Glomerular endothelial cell (primary cell): ENCODE data around the gene ATF7. TPM values are rescaled to one million over a fixed set of nuclear protein-coding genes. Genes with fewer than 3 reads are reported as not detected.

Experiments used
- DNase-seq: peaks from one replicate; pipeline ENCODE4 v3.0.0-alpha.2; 2011; ENCODE audit warnings: low read depth, low spot score; ENCODE audit errors: extremely low read depth
- total RNA-seq: library from RNA; depleted of rRNA; stranded (reverse); fragments of >200 nt; gene quantifications from 2 replicates; pipeline ENCODE4 v1.2.3, GENCODE V29; 2015

Gene ATF7
- total RNA-seq, 1 donor from 2014 or later = 32.4 TPM

DNA sequence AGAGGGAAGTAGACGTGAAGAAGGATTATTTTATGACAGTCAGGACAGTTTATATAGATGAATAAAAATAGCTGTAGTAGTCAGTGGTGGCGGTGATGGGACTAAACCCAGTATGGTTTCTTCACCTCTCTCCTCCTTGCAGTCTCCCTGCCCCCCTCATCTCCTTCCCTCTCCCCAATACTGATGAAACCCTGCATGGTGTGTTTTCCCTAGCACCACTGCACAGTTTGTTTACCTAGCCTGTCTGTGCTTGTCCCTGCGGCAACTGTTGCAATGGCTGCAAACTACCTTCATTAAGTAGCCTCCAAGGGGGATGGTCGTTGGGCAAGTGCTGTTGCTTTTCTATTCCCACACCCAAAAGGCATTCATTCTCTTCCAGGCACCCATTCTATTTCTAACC is 159.5 kb downstream of the ATF7 start:
- DNase-seq = no peak

DNA sequence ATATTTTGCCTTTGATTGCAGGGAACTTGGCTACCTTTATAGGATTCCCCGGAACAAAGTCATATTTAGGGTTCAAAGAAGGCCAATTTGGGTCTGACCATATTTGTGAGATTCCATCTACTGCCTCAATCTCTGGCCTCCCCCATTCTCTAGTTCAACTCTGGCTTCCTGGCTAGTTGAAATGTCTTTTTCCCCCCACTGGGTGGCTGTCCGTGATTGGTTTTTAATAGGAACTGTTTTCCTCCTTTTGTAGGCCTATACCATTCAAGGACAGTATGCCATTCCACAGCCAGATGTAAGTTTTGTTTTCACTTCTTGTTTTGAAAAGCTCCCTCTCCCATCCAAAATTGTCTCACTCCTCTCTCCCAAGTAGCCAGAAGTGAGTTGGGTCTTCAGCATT is 160.5 kb downstream of the ATF7 start:
- no peak for DNase-seq

DNA sequence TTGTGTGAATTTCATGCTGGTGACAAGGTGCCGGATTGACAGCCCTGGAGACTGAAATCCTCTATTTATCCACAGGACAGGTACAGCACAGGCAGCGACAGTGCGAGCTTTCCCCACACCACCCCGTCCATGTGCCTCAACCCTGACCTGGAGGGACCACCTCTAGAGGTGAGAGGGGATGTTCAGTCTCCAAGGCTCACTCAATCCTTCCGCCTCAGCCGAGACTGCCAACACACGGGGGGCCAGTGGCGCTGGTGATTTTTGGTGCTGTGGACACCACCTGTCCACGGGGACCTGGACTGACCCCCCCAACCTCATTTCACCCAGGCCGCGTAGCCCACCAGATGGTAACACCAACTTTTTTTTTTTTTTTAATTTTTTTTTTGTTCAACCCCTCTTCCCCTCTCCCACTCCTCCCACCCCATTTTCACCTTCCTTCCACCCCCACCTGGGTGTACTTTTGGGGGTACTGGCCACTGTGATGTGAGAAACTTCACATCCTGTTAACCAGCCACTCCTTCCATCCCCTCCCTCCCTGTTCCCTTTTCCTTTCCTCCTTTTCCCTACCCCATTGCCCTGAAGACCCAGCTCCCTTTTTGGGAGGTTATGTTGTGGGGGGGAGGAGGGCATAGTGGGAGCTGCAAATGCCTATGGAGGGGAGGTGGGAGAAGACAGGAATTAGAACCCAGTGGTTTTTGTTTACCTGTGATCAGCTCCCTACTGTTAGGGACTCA is 161.3 kb downstream of the ATF7 start:
- no peak for DNase-seq

DNA sequence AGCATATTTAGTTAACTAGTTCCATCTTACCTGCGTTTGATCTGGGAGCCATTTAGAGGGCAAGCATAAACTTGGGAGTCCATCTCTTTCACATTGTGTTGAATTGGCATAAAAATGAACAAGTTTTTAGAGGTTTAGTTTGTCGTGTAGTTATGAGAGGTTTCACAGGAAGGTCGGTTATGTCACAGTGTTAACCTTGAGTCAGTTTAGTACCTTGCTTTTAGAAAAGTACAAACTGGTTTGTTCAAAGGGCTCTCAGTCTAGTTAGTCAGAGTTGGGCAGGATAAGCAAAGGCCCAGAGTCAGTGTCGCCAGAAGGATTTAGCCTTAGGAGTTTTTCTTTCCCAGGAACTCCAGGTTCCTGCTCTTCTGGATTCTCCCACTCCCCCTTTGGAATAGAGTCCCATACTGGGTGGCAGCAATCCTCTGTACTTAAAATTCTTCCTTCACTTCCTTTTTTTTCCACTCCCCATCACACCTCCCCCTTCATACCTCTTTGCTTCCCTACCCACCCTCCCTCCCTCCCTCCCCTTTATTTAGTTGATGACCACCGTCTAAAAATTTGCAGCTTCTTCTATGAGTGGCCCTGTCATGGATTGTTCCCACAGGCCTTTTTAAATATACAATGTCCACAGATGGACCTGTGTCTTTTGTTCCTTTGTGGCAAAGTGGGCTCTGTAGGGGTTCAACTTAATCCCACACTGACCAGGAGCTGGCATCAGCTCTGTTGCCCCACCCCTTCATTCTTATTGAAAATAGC is 162.2 kb downstream of the ATF7 start:
- no peak for DNase-seq

DNA sequence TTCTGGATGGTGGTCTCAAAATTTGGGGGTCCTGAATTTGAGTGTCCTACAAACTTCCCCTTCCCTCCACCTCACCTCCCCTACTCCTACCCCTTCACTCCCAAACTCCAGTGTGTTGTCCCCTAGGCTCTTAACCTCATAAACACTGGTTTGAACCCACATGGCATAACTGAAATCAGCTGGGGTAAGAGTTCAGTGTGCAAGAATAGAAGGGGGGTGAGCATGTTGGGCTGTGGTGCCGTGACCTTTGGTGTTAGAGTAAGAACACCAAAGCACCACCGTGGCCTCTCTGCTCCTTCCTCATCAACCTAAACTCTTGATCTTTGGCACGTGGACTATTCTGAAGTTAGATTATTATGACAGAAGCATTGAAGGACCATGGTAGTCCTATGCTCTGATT is 163.2 kb downstream of the ATF7 start:
- no peak for DNase-seq

DNA sequence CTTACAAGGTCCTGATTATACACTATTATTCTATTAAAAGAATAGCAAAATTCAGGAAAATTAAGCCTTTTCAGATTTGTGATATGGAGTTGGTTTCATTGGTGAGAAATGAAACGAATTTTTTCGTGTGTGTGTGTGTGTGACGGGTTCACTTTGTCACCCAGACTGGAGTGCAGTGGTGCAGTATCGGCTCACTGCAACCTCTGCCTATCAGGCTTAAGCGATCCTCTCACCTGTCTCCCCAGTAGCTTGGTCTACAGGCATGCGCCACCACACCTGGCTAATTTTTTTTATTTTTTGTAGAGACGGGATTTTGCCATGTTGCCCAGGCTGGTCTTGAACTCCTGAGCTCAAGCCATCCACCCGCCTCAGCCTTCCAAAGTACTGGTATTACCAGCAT is 164.6 kb downstream of the ATF7 start:
- no peak for DNase-seq

DNA sequence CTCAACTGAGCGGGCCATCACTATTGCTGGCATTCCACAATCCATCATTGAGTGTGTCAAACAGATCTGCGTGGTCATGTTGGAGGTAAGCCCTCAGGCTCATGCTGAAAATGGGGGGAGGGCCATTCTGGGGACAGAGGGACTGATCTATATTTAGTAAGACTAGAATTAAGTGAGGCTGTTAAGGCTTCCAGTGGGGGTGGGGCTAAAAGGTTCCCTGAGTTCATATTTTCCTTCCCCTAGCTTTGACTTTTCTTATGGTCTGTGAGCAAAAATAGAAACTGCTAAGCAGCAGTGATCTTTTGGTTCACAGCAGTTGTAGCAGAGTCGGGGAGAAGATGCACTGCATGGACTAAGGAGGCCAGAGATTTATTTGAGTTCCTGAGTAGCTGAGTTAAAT is 165.1 kb downstream of the ATF7 start:
- no peak for DNase-seq

DNA sequence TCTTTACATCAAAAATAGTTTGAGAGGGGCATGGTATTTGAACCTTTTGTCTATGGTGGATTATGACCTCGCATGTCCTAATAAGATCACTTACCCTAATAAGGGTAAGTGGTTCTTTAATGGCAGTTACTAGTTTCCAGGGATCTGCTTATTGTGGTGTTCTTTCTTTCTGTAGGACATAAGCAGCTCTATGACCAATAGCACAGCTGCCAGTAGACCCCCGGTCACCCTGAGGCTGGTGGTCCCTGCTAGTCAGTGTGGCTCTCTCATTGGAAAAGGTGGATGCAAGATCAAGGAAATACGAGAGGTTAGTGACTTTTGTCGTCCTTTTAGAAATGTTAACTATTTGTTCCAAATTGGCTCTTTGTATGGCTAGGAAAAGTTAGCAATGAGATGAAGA is 167.1 kb downstream of the ATF7 start:
- DNase-seq = no peak

Other genes with a start within 250 kb of the ATF7 start
- 30.1 and 39.0 TPM in 2 replicates for gene SP1, start 246.2 kb downstream of the ATF7 start, total RNA-seq
- gene AMHR2, start 202.5 kb downstream of the ATF7 start, total RNA-seq = not detected in 2 replicates
- 50.5 and 55.0 TPM in 2 replicates for gene PRR13, start 184.6 kb downstream of the ATF7 start, total RNA-seq
- 379 and 520 TPM in 2 replicates for gene PCBP2, start 174.3 kb downstream of the ATF7 start, total RNA-seq
- 22.6 and 29.2 TPM in 2 replicates for gene MAP3K12, start 126.9 kb downstream of the ATF7 start, total RNA-seq
- gene TARBP2, start 125.1 kb downstream of the ATF7 start, total RNA-seq = 45.7 and 50.6 TPM in 2 replicates
- 0.70 TPM in 1 of 2 replicates, not detected in the other for gene NPFF, start 118.9 kb downstream of the ATF7 start, total RNA-seq
- 301 and 370 TPM in 2 replicates for gene ATP5MC2, start 49.7 kb upstream of the ATF7 start, total RNA-seq
- gene CALCOCO1, start 101.1 kb upstream of the ATF7 start, total RNA-seq = 53.5 and 70.5 TPM in 2 replicates
- not detected in 2 replicates for gene CISTR, start 125.6 kb upstream of the ATF7 start, total RNA-seq